SU-DHL-6 (cell line): ENCODE data around the gene ADPRS.

ENCODE experiments used
- H2AFZ ChIP-seq: fragments of 200-600 bp; sonication (generic); 2 replicates; pipeline ENCODE4 v1.6.1; 2014; ENCODE audit warnings: low read depth, mild to moderate bottlenecking, moderate library complexity, mixed read lengths, antibody characterized with exemption, low read length; ENCODE audit not compliant: severe bottlenecking
- H3F3A ChIP-seq: fragments of 200-600 bp; shearing (Covaris generic); 2 replicates; pipeline ENCODE4 v1.6.0; 2016; ENCODE audit warnings: antibody characterized with exemption, mild to moderate bottlenecking; ENCODE audit not compliant: insufficient read depth
- H3K27ac ChIP-seq: fragments of 200-600 bp; sonication (generic); 2 replicates; pipeline ENCODE4 v1.5.1; 2016; ENCODE audit warnings: low read depth, mild to moderate bottlenecking, low read length, moderate library complexity, mixed read lengths
- H3K27me3 ChIP-seq: fragments of 200-600 bp; sonication (generic), shearing (Covaris generic); 2 replicates; pipeline ENCODE4 v1.6.0; 2014; ENCODE audit warnings: mild to moderate bottlenecking, low read length
- H3K36me3 ChIP-seq: fragments of 200-600 bp; sonication (generic); 2 replicates; pipeline ENCODE4 v1.6.1; 2014; ENCODE audit warnings: mild to moderate bottlenecking, low read length, mixed read lengths
- H3K4me2 ChIP-seq: fragments of 300-600, 200-600 bp; shearing (Covaris generic), sonication (generic); 2 replicates; pipeline ENCODE4 v1.6.0; 2014; ENCODE audit warnings: low read length, low read depth, mild to moderate bottlenecking; ENCODE audit not compliant: poor library complexity, severe bottlenecking
- H3K4me3 ChIP-seq: fragments of 200-600 bp; sonication (generic); 2 replicates; pipeline ENCODE4 v1.5.1; 2014; ENCODE audit warnings: antibody characterized with exemption, low read length, mild to moderate bottlenecking, mixed read lengths; ENCODE audit not compliant: insufficient read depth, poor library complexity, severe bottlenecking
- H3K79me2 ChIP-seq: fragments of 200-600 bp; sonication (generic); 2 replicates; pipeline ENCODE4 v1.6.1; 2014; ENCODE audit warnings: mild to moderate bottlenecking, low read length, moderate library complexity; ENCODE audit not compliant: insufficient read depth
- H3K9ac ChIP-seq: fragments of 200-600 bp; sonication (generic); 2 replicates; pipeline ENCODE4 v1.7.0; 2014; ENCODE audit warnings: mild to moderate bottlenecking, low read length
- H3K9me2 ChIP-seq: fragments of 200-600 bp; sonication (generic); replicated peaks from 2 replicates; pipeline ENCODE4 v1.6.1; 2014; ENCODE audit warnings: low read length; ENCODE audit not compliant: insufficient read depth
- H3K9me3 ChIP-seq: fragments of 200-600 bp; sonication (generic); 2 replicates; pipeline ENCODE4 v1.6.1; 2014; ENCODE audit warnings: low read length, mixed read lengths; ENCODE audit not compliant: insufficient read depth
- H4K20me1 ChIP-seq: fragments of 200-600 bp; sonication (generic); 2 replicates; pipeline ENCODE4 v1.6.1; 2014; ENCODE audit warnings: low read depth, mild to moderate bottlenecking, antibody characterized with exemption, low read length, moderate library complexity, mixed read lengths
- EZH2phosphoT487 ChIP-seq: fragments of 200-600 bp; sonication (generic), shearing (Covaris generic); conservative IDR thresholded peaks from 2 replicates; pipeline ENCODE4 v1.6.1; 2018; ENCODE audit warnings: mild to moderate bottlenecking, antibody characterized with exemption, low read length, moderate library complexity, mixed read lengths
- TF ChIP-seq, protein P1 (sequence below): fragments of 200-600 bp; sonication (generic); IDR thresholded peaks from one replicate; pipeline ENCODE4 v1.5.1; 2017; ENCODE audit warnings: antibody characterized with exemption, mild to moderate bottlenecking, low read length, moderate library complexity; ENCODE audit not compliant: insufficient read depth, poor library complexity, severe bottlenecking

Gene ADPRS

GRCh38 chr1:36111151-36111550 is 22.5 kb downstream of the ADPRS start:
- no peaks in the 10 kb centered on the region for H3K9me3 ChIP-seq
- H2AFZ ChIP-seq = no peak overlapping the region
- H3K9ac ChIP-seq = no peak overlapping the region
- H3K79me2 ChIP-seq = no peaks in the 10 kb centered on the region
- H3K9me2 ChIP-seq = no peaks in the 10 kb centered on the region
- H4K20me1 ChIP-seq = no peaks in the 10 kb centered on the region
- H3K4me3 ChIP-seq = no peak overlapping the region
- no peaks in the 10 kb centered on the region for H3K36me3 ChIP-seq
- H3K27me3 ChIP-seq = no peaks in the 10 kb centered on the region
- H3F3A ChIP-seq = no peaks in the 10 kb centered on the region
- H3K4me2 ChIP-seq = no peak overlapping the region
- TF ChIP-seq EZH2phosphoT487 = no peak
- TF ChIP-seq, protein P1, sequence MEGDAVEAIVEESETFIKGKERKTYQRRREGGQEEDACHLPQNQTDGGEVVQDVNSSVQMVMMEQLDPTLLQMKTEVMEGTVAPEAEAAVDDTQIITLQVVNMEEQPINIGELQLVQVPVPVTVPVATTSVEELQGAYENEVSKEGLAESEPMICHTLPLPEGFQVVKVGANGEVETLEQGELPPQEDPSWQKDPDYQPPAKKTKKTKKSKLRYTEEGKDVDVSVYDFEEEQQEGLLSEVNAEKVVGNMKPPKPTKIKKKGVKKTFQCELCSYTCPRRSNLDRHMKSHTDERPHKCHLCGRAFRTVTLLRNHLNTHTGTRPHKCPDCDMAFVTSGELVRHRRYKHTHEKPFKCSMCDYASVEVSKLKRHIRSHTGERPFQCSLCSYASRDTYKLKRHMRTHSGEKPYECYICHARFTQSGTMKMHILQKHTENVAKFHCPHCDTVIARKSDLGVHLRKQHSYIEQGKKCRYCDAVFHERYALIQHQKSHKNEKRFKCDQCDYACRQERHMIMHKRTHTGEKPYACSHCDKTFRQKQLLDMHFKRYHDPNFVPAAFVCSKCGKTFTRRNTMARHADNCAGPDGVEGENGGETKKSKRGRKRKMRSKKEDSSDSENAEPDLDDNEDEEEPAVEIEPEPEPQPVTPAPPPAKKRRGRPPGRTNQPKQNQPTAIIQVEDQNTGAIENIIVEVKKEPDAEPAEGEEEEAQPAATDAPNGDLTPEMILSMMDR = no peak
- no peak overlapping the region for H3K27ac ChIP-seq

DNA sequence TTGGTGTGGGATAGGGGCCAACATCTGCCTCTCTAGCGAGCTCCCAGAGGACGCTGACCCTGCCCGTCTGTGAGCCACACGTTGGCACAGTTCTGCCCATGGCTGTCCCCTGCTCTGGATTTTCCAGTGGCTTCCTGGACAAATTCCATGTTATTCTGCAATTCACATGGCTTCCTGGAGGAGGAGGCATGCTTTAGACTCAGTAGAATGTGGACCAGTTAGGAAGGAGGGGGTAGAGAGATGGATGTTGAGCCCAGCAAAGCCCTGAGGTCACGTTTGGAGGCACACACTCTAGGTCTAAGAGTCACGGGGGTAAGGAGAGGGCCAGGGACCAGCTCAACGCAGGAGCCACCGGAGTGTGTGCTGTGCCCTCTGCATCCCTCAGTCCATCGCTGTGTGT is 24.1 kb downstream of the ADPRS start:
- Histone ChIP-seq H3K4me2 (no peak overlapping the region), H2AFZ (no peak overlapping the region), H3K36me3 (no peaks in the 10 kb centered on the region), H3F3A (no peaks in the 10 kb centered on the region), H3K4me3 (no peak overlapping the region), H3K79me2 (no peaks in the 10 kb centered on the region), H3K27ac (no peak overlapping the region), H3K9ac (no peak overlapping the region), H3K27me3 (no peaks in the 10 kb centered on the region), H3K9me3 (no peaks in the 10 kb centered on the region), H4K20me1 (no peaks in the 10 kb centered on the region), H3K9me2 (no peaks in the 10 kb centered on the region)
- TF ChIP-seq, protein P1 = no peak
- no peak for TF ChIP-seq EZH2phosphoT487

- TF ChIP-seq EZH2phosphoT487 = no peak
- no peak overlapping the region for H3K9ac ChIP-seq
- no peak overlapping the region for H3K4me2 ChIP-seq
Measured at GRCh38 chr1:36114371-36114770, 25.7 kb downstream of the ADPRS start.

DNA sequence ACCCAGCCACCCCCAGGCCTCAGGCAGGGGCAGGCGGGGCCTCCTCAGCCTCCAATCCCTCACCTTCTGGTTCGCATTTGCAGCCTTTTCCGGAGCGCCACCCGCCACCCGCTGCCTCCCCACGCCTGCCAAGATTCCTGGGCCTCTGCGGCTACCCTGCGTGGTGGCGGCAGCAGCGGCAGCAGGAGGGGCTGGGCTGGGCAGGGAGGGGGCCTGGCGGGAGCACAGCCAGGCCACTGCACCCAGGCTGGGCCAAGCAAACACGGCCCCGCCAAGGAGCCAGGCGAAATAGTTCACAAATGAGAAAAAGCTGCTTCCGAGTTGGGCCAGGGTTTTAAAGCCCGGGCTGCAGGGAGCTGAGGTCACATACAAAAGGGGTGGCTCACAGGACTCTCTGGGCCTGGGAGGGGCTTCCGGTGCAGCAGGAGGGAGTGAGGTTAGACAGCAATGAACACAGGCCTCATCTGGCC is 26.5 kb downstream of the ADPRS start:
- H3K4me2 ChIP-seq = no peak overlapping the region
- H3K9me2 ChIP-seq = no peaks in the 10 kb centered on the region
- no peaks in the 10 kb centered on the region for H4K20me1 ChIP-seq
- H3K79me2 ChIP-seq = no peaks in the 10 kb centered on the region
- H3K4me3 ChIP-seq = no peak overlapping the region
- no peaks in the 10 kb centered on the region for H3F3A ChIP-seq
- no peaks in the 10 kb centered on the region for H3K9me3 ChIP-seq
- H3K27me3 ChIP-seq = no peaks in the 10 kb centered on the region
- H3K27ac ChIP-seq = no peak overlapping the region
- no peak overlapping the region for H2AFZ ChIP-seq
- no peak overlapping the region for H3K9ac ChIP-seq
- no peaks in the 10 kb centered on the region for H3K36me3 ChIP-seq
- TF ChIP-seq EZH2phosphoT487 = no peak
- TF ChIP-seq, protein P1 = no peak

More at GRCh38 chr1:36114371-36114770, 25.7 kb downstream of the ADPRS start:
- Histone ChIP-seq H3K27ac (no peak overlapping the region), H3K9me2 (no peaks in the 10 kb centered on the region), H4K20me1 (no peaks in the 10 kb centered on the region), H3K4me3 (no peak overlapping the region), H2AFZ (no peak overlapping the region), H3K79me2 (no peaks in the 10 kb centered on the region), H3K36me3 (no peaks in the 10 kb centered on the region), H3K9me3 (no peaks in the 10 kb centered on the region), H3F3A (no peaks in the 10 kb centered on the region), H3K27me3 (no peaks in the 10 kb centered on the region)
